K562 (cell line): Measurements from ENCODE around the gene KRTAP4-5. TPM values are rescaled to one million over a fixed set of nuclear protein-coding genes. Genes with fewer than 3 reads are reported as not detected.

Source experiments
- ATAC-seq: fragments of 200-7000 bp; cut with Tn5 transposase; 3 replicates; pipeline ENCODE4 v1.9.1; 2020; ENCODE audit warnings: moderate library complexity
- BruUV-seq: library from RNA; stranded (reverse); fragments of 400-500 nt; replicated peaks from 2 replicates; lab custom pipeline; 2021; lab: Mats Ljungman, UMichigan
- CTCF ChIA-PET: fragments of 300-600 bp; formaldehyde crosslinking; extraction: SDS; loops from one replicate; lab custom pipeline; 2021; ENCODE audit warnings: low intra/inter-chr PET ratio; lab: Yijun Ruan, JAX
- POLR2A ChIA-PET: fragments of 300-600, 350-650 bp; sonication (Branson Sonifier 250); formaldehyde crosslinking; extraction: SDS; loops from one replicate; lab custom pipeline; 2021; ENCODE audit warnings: antibody characterized with exemption, inconsistent platforms; lab: Yijun Ruan, JAX
- DNase-seq, 4 experiments: peaks; one replicate each; pipeline versions ENCODE4 v3.0.0 to v3.0.0-alpha.2; 2011 to 2018; ENCODE audit warnings: low spot score in 3 of 4, mixed read lengths in 3 of 4; ENCODE audit errors: extremely low read depth in 1 of 4
- FAIRE-seq: peaks from 2 replicates; lab custom pipeline; 2011; peaks lifted over from hg19 to GRCh38; lab: Jason Lieb, UNC
- H2AFZ ChIP-seq: 2 replicates; pipeline ENCODE4 v1.6.0; 2011; ENCODE audit warnings: low read depth, low read length, control low read depth, inconsistent platforms
- H3K27ac ChIP-seq: fragments of 200-600 bp; 3 replicates; pipeline ENCODE4 v1.8.0; 2011; ENCODE audit warnings: low read depth, mild to moderate bottlenecking, control low read depth, inconsistent platforms, low read length, moderate library complexity, mixed read lengths; ENCODE audit errors: extremely low read depth
- H3K27me3 ChIP-seq, 2 experiments: fragments of 300-600 bp in 1 of 2; 2 replicates in 1 of 2; 3 replicates in 1 of 2; pipeline versions ENCODE4 v1.6.0 to v1.8.0; 2011; ENCODE audit warnings: inconsistent platforms in 2 of 2, low read length in 2 of 2, mild to moderate bottlenecking in 1 of 2, mixed read lengths in 1 of 2, moderate library complexity in 1 of 2; ENCODE audit not compliant: control insufficient read depth in 2 of 2, insufficient read depth in 2 of 2
- H3K36me3 ChIP-seq: fragments of 300-600 bp; 3 replicates; pipeline ENCODE4 v1.8.0; 2011; ENCODE audit warnings: mild to moderate bottlenecking, low read length, inconsistent platforms; ENCODE audit not compliant: control insufficient read depth, insufficient read depth
- H3K4me1 ChIP-seq, 2 experiments: fragments of 200-600 bp in 1 of 2; replicated peaks in 1 of 2; 2 replicates in 1 of 2; 3 replicates in 1 of 2; pipeline versions ENCODE4 v1.5.1 to v1.8.0; 2011; ENCODE audit warnings: inconsistent platforms in 2 of 2, low read length in 2 of 2, mild to moderate bottlenecking in 1 of 2, mixed read lengths in 1 of 2, moderate library complexity in 1 of 2; ENCODE audit not compliant: control insufficient read depth in 2 of 2, insufficient read depth in 2 of 2
- H3K4me2 ChIP-seq: 2 replicates; pipeline ENCODE4 v1.6.1; 2011; ENCODE audit warnings: low read length, control low read depth, inconsistent platforms, mixed read lengths; ENCODE audit not compliant: insufficient read depth
- H3K4me3 ChIP-seq: fragments of 200-600 bp; sonication (generic), shearing (Covaris generic); 2 replicates; pipeline ENCODE4 v1.5.1; 2016; ENCODE audit warnings: control low read depth, inconsistent platforms
- H3K79me2 ChIP-seq: fragments of 200-600 bp; 3 replicates; pipeline ENCODE4 v1.8.0; 2011; ENCODE audit warnings: low read length, inconsistent platforms; ENCODE audit not compliant: control insufficient read depth, insufficient read depth
- H3K9ac ChIP-seq, 2 experiments: 2 replicates each; pipeline versions ENCODE4 v1.6.0 to v1.6.1; 2011; ENCODE audit warnings: low read depth in 2 of 2, low read length in 2 of 2, control low read depth in 1 of 2, inconsistent platforms in 1 of 2, mild to moderate bottlenecking in 1 of 2, mixed read lengths in 1 of 2; ENCODE audit not compliant: insufficient read depth in 1 of 2
- H3K9me1 ChIP-seq: one replicate; pipeline ENCODE4 v1.6.0; 2011; ENCODE audit warnings: inconsistent platforms, mild to moderate bottlenecking, low read length, moderate library complexity; ENCODE audit not compliant: control insufficient read depth, insufficient read depth
- H3K9me3 ChIP-seq: replicated peaks from 2 replicates; pipeline ENCODE4 v1.5.1; 2011; ENCODE audit warnings: low read depth, low read length, inconsistent platforms; ENCODE audit not compliant: control insufficient read depth, insufficient read depth
- H4K20me1 ChIP-seq: replicated peaks from 2 replicates; pipeline ENCODE4 v1.6.1; 2011; ENCODE audit warnings: low read length, inconsistent platforms, mixed read lengths; ENCODE audit not compliant: control insufficient read depth, insufficient read depth
- CBX5 ChIP-seq: IDR thresholded peaks from 2 replicates; pipeline ENCODE4 v1.6.1; 2014; ENCODE audit warnings: low read depth, borderline replicate concordance
- HDGF ChIP-seq: fragments of 450-650 bp; IDR thresholded peaks from 2 replicates; pipeline ENCODE4 v1.6.1; 2016
- ZNF316 ChIP-seq: fragments of 450-650 bp; IDR thresholded peaks from 2 replicates; pipeline ENCODE4 v1.6.1; 2016
- ZNF699 ChIP-seq: fragments of 250-450 bp; sonication (Bioruptor Pico); IDR thresholded peaks from 2 replicates; pipeline ENCODE4 v1.8.0; 2021; ENCODE audit warnings: mild to moderate bottlenecking, moderate library complexity; ENCODE audit not compliant: insufficient replicate concordance
- ZNF76 ChIP-seq: fragments of 250-450 bp; sonication (Bioruptor Pico); IDR thresholded peaks from 2 replicates; pipeline ENCODE4 v1.4.0; 2020; ENCODE audit warnings: mild to moderate bottlenecking, moderate library complexity, borderline replicate concordance
- WGBS: fragments of 100-300 bp; shearing (Covaris generic); methylation state at CpG from one replicate; pipeline ENCODE4 v1.1.6; 2016; ENCODE audit warnings: low coverage, mixed read lengths; ENCODE audit not compliant: insufficient coverage; ENCODE audit errors: missing lambda C conversion rate; 5-methylcytosine and 5-hydroxymethylcytosine counted together
- in situ Hi-C: fragments of 300-500 bp; cut with MboI; formaldehyde crosslinking; loops from 4 replicates; pipeline ENCODE4 v1.15.0; 2018; ENCODE audit warnings: inconsistent platforms, mixed read lengths
- intact Hi-C: fragments of 100-400 bp; cut with micrococcal nuclease; formaldehyde crosslinking; loops from 2 replicates; pipeline ENCODE4 v1.14.2; 2022
- polyA plus RNA-seq, 8 experiments: library from polyadenylated mRNA; depleted of rRNA in 4 of 8; stranded (reverse) in 5 of 8; unstranded in 3 of 8; fragments of >200 nt; fragmentation: Nextera tagmentation in 2 of 8; fragmentation: Illumina TruSeq in 1 of 8; extraction: Ambion mirVana in 2 of 8; extraction: Trizol in 1 of 8; gene quantifications; 2 replicates each; pipeline versions ENCODE4 v1.2.1 to v1.2.3, GENCODE V29; 2011 to 2014; ENCODE audit warnings: inconsistent platforms in 1 of 8, missing spikeins in 1 of 8
- total RNA-seq, 7 experiments: library from RNA; depleted of rRNA in 6 of 7; stranded (reverse); fragments of >200 nt in 6 of 7; fragmentation: Illumina TruSeq in 2 of 7; extraction: Trizol in 2 of 7; gene quantifications; 2 replicates each; pipeline versions ENCODE4 v1.2.1 to v1.2.3, GENCODE V29; 2011 to 2021; ENCODE audit warnings: low replicate concordance in 1 of 7
- TF ChIP-seq, protein P1 (sequence below): fragments of 250-450 bp; sonication (Bioruptor Pico); IDR thresholded peaks from 2 replicates; pipeline ENCODE4 v1.8.0; 2022; ENCODE audit warnings: inconsistent platforms, mild to moderate bottlenecking, moderate library complexity, borderline replicate concordance
- TF ChIP-seq, protein P2 (sequence below): IDR thresholded peaks from 2 replicates; pipeline ENCODE4 v1.6.1; 2011; ENCODE audit warnings: borderline replicate concordance, low read depth, mild to moderate bottlenecking, moderate library complexity, low read length; ENCODE audit not compliant: insufficient read depth, poor library complexity, severe bottlenecking

The KRTAP4-5 gene
- total and polyA plus RNA-seq, 9 of the 15 experiments (the other 6 are each of a cell fraction or from before 2014, with no cell fraction given), result not detected

DNA sequence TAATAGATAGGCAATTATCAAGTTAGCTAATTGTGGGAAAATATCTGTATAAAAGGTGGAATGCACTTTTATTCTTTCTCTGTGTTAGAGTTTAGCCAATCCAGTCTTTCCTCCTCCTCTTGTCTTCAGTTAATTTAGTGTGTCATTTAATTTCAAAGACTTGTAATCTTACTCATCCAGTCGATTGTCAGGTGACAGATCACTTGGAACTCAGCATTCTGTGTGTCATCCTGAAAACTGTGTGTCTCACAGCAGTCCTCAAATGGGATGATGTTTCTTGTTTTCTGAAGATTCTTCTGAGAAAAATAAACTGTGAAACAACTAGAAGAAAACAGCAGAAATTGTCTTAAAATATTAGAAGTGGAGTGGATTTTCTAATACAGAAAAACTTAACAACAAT is 35.4 kb upstream of the KRTAP4-5 start:
- Histone ChIP-seq H3K79me2 (no peaks in the 10 kb centered on the region), H2AFZ (no peak overlapping the region), H3K9me1 (no peaks in the 10 kb centered on the region), H4K20me1 (no peaks in the 10 kb centered on the region), H3K9me3 (no peaks in the 10 kb centered on the region), H3K27ac (no peak overlapping the region), H3K4me3 (no peak overlapping the region), H3K27me3 (peaks cover 0 to 11% of the 10 kb centered on the region in 2 experiments; a peak in 3 of 5 replicates), H3K36me3 (no peaks in the 10 kb centered on the region), H3K9ac (no peak overlapping the region), H3K4me1 (peaks cover 0 to 2% of the 10 kb centered on the region in 2 experiments; a peak in 2 of 5 replicates), H3K4me2 (no peak overlapping the region)
- no peak for FAIRE-seq
- DNase-seq, result no peak
- BruUV-seq, result no TSS peak
- POLR2A ChIA-PET, result no interaction called here
- no peak for ATAC-seq
- CTCF ChIA-PET, result no interaction called here
- in situ Hi-C loops, result no loop called here
- 0% methylated on average over 1 of the region's 1 CpG for WGBS
- intact Hi-C loops, result no loop called here
- no peak for TF ChIP-seq HDGF
- no peak for TF ChIP-seq ZNF316
- no peak for TF ChIP-seq ZNF76
- TF ChIP-seq, protein P1, sequence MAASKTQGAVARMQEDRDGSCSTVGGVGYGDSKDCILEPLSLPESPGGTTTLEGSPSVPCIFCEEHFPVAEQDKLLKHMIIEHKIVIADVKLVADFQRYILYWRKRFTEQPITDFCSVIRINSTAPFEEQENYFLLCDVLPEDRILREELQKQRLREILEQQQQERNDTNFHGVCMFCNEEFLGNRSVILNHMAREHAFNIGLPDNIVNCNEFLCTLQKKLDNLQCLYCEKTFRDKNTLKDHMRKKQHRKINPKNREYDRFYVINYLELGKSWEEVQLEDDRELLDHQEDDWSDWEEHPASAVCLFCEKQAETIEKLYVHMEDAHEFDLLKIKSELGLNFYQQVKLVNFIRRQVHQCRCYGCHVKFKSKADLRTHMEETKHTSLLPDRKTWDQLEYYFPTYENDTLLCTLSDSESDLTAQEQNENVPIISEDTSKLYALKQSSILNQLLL (CRISPR knock-in tag), result no peak
- TF ChIP-seq, protein P2, sequence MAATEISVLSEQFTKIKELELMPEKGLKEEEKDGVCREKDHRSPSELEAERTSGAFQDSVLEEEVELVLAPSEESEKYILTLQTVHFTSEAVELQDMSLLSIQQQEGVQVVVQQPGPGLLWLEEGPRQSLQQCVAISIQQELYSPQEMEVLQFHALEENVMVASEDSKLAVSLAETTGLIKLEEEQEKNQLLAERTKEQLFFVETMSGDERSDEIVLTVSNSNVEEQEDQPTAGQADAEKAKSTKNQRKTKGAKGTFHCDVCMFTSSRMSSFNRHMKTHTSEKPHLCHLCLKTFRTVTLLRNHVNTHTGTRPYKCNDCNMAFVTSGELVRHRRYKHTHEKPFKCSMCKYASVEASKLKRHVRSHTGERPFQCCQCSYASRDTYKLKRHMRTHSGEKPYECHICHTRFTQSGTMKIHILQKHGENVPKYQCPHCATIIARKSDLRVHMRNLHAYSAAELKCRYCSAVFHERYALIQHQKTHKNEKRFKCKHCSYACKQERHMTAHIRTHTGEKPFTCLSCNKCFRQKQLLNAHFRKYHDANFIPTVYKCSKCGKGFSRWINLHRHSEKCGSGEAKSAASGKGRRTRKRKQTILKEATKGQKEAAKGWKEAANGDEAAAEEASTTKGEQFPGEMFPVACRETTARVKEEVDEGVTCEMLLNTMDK, result no peak
- no peak for TF ChIP-seq CBX5
- TF ChIP-seq ZNF699 (CRISPR knock-in tag), result no peak
